SH-SY5Y (cell line): ENCODE data around the gene KRT2.

Experiments
- GATA2 ChIP-seq: IDR thresholded peaks from 2 replicates; pipeline ENCODE4 v1.6.1; 2011; ENCODE audit warnings: mild to moderate bottlenecking, low read depth, low read length
- GATA3 ChIP-seq: IDR thresholded peaks from 2 replicates; pipeline ENCODE4 v1.6.1; 2011; ENCODE audit warnings: low read depth, mild to moderate bottlenecking, low read length, moderate library complexity

- TF ChIP-seq GATA3 (no peak), GATA2 (no peak)
These were observed 6.8 kb downstream of the KRT2 start for GRCh38 chr12:52645120-52645761.
